ENCODE measurements around the gene SVBP. TPM values are rescaled to one million over a fixed set of nuclear protein-coding genes. Genes with fewer than 3 reads are reported as not detected.

Gene SVBP
- total RNA-seq, 1 donor from 2014 or later = 40.3 TPM

Other genes starting within 250 kb of the SVBP start
- gene PPIH, start 159.0 kb downstream of the SVBP start, total RNA-seq = 19.4 TPM
- 795 TPM for gene YBX1, start 135.0 kb downstream of the SVBP start, total RNA-seq
- gene CLDN19, start 77.2 kb downstream of the SVBP start, total RNA-seq = not detected
- 10.1 TPM for gene P3H1, start 50.4 kb downstream of the SVBP start, total RNA-seq
- gene C1orf50, start 50.1 kb downstream of the SVBP start, total RNA-seq = 11.1 TPM
- 0.25 TPM for gene TMEM269, start 32.4 kb downstream of the SVBP start, total RNA-seq
- gene ERMAP, start 275 bp downstream of the SVBP start, total RNA-seq = 3.4 TPM
- gene ZNF691, start 29.2 kb upstream of the SVBP start, total RNA-seq = 5.9 TPM
- 44.0 TPM for gene SLC2A1, start 141.5 kb upstream of the SVBP start, total RNA-seq

All from temporal lobe (tissue), 1 donor.